H9 (cell line): ENCODE measurements around the gene CGB5. TPM values are rescaled to one million over a fixed set of nuclear protein-coding genes. Genes with fewer than 3 reads are reported as not detected.
"Not testable (repeated sequence)": the region's sequence is repeated elsewhere in the genome, so short reads cannot be mapped to it uniquely, and the experiment has no call there.

Source experiments
- DNase-seq: peaks from one replicate; pipeline ENCODE4 v3.0.0-alpha.2; 2017
- H2AFZ ChIP-seq: one replicate; pipeline ENCODE4 v1.6.1; 2013; ENCODE audit warnings: mild to moderate bottlenecking, low read length, control low read depth, moderate library complexity
- H2AK5ac ChIP-seq: 2 replicates; pipeline ENCODE4 v1.6.1; 2013; ENCODE audit warnings: low read length, control low read depth, mixed read lengths; ENCODE audit not compliant: insufficient read length
- H2BK120ac ChIP-seq: one replicate; pipeline ENCODE4 v1.6.1; 2013; ENCODE audit warnings: low read depth, mild to moderate bottlenecking, low read length, control low read depth, inconsistent platforms; ENCODE audit not compliant: poor library complexity, severe bottlenecking
- H2BK12ac ChIP-seq: 2 replicates; pipeline ENCODE4 v1.6.1; 2013; ENCODE audit warnings: low read length, control low read depth, mixed read lengths, low read depth; ENCODE audit not compliant: insufficient read length
- H2BK15ac ChIP-seq: 2 replicates; pipeline ENCODE4 v1.6.1; 2013; ENCODE audit warnings: low read depth, low read length, control low read depth
- H2BK20ac ChIP-seq: one replicate; pipeline ENCODE4 v1.6.1; 2013; ENCODE audit warnings: low read depth, mild to moderate bottlenecking, low read length, control low read depth, inconsistent platforms; ENCODE audit not compliant: poor library complexity, severe bottlenecking
- H2BK5ac ChIP-seq: 2 replicates; pipeline ENCODE4 v1.6.1; 2013; ENCODE audit warnings: low read length, control low read depth, mixed read lengths; ENCODE audit not compliant: insufficient read length
- H3K14ac ChIP-seq: 2 replicates; pipeline ENCODE4 v1.6.1; 2013; ENCODE audit warnings: low read length, control low read depth; ENCODE audit not compliant: insufficient read depth
- H3K18ac ChIP-seq: 2 replicates; pipeline ENCODE4 v1.6.1; 2013; ENCODE audit warnings: low read depth, mild to moderate bottlenecking, mixed read lengths, low read length, control low read depth; ENCODE audit not compliant: insufficient read length
- H3K23ac ChIP-seq: 2 replicates; pipeline ENCODE4 v1.6.1; 2013; ENCODE audit warnings: low read length, control low read depth, mixed read lengths, low read depth; ENCODE audit not compliant: insufficient read length
- H3K23me2 ChIP-seq: 2 replicates; pipeline ENCODE4 v1.6.1; 2013; ENCODE audit warnings: low read depth, mild to moderate bottlenecking, mixed read lengths, low read length, control low read depth; ENCODE audit not compliant: insufficient read length, poor library complexity, severe bottlenecking
- H3K27ac ChIP-seq: 2 replicates; pipeline ENCODE4 v1.5.1; 2013; ENCODE audit warnings: low read length, control low read depth, mixed read lengths, low read depth; ENCODE audit not compliant: insufficient read length
- H3K27me3 ChIP-seq: 2 replicates; pipeline ENCODE4 v1.6.1; 2013; ENCODE audit warnings: low read length, control low read depth, inconsistent platforms; ENCODE audit not compliant: insufficient read depth
- H3K4ac ChIP-seq: 2 replicates; pipeline ENCODE4 v1.6.1; 2013; ENCODE audit warnings: low read depth, mild to moderate bottlenecking, control low read depth, inconsistent platforms, low read length, moderate library complexity
- H3K4me1 ChIP-seq: 2 replicates; pipeline ENCODE4 v1.6.1; 2013; ENCODE audit warnings: low read length, control low read depth, inconsistent platforms; ENCODE audit not compliant: insufficient read depth
- H3K4me2 ChIP-seq: 2 replicates; pipeline ENCODE4 v1.6.1; 2013; ENCODE audit warnings: low read length, control low read depth, mixed read lengths; ENCODE audit not compliant: insufficient read length, insufficient read depth
- H3K56ac ChIP-seq: 2 replicates; pipeline ENCODE4 v1.6.1; 2013; ENCODE audit warnings: low read depth, mild to moderate bottlenecking, mixed read lengths, low read length, control low read depth; ENCODE audit not compliant: insufficient read length
- H3K79me1 ChIP-seq: 2 replicates; pipeline ENCODE4 v1.6.1; 2013; ENCODE audit warnings: low read depth, mild to moderate bottlenecking, moderate library complexity, low read length, control low read depth, inconsistent platforms; ENCODE audit not compliant: insufficient read depth, poor library complexity, severe bottlenecking
- H3K79me2 ChIP-seq: 2 replicates; pipeline ENCODE4 v1.6.1; 2013; ENCODE audit warnings: low read length, control low read depth, inconsistent platforms; ENCODE audit not compliant: insufficient read depth
- H3K9ac ChIP-seq: 2 replicates; pipeline ENCODE4 v1.6.1; 2013; ENCODE audit warnings: low read length, control low read depth, mixed read lengths; ENCODE audit not compliant: insufficient read length; ENCODE audit errors: extremely low read depth
- H3K9me3 ChIP-seq: one replicate; pipeline ENCODE4 v1.6.1; 2013; ENCODE audit warnings: low read depth, low read length, inconsistent platforms; ENCODE audit not compliant: control insufficient read depth
- H3T11ph ChIP-seq: one replicate; pipeline ENCODE4 v1.6.1; 2013; ENCODE audit warnings: mild to moderate bottlenecking, low read length, control low read depth, inconsistent platforms
- H4K20me1 ChIP-seq: one replicate; pipeline ENCODE4 v1.6.1; 2013; ENCODE audit not compliant: control insufficient read depth, insufficient read length, insufficient read depth
- H4K5ac ChIP-seq: 2 replicates; pipeline ENCODE4 v1.6.1; 2013; ENCODE audit warnings: low read depth, mild to moderate bottlenecking, mixed read lengths, low read length, control low read depth; ENCODE audit not compliant: insufficient read length
- H4K8ac ChIP-seq: replicated peaks from 2 replicates; pipeline ENCODE4 v1.6.1; 2013; ENCODE audit warnings: low read length, control low read depth, mixed read lengths, low read depth; ENCODE audit not compliant: insufficient read length
- H4K91ac ChIP-seq: 2 replicates; pipeline ENCODE4 v1.6.1; 2013; ENCODE audit warnings: low read depth, mild to moderate bottlenecking, moderate library complexity, mixed read lengths, low read length, control low read depth; ENCODE audit not compliant: insufficient read length
- H3K27ac Mint-ChIP-seq, 3 experiments: 2 replicates in 2 of 3; 3 replicates in 1 of 3; pipeline ENCODE4 v1.8.0; 2020 to 2021; ENCODE audit warnings: mixed read lengths in 3 of 3, mild to moderate bottlenecking in 1 of 3, moderate library complexity in 1 of 3
- H3K27me3 Mint-ChIP-seq: 2 replicates; pipeline ENCODE4 v1.8.0; 2021; ENCODE audit warnings: low read depth, mild to moderate bottlenecking, moderate library complexity, mixed read lengths
- H3K36me3 Mint-ChIP-seq, 3 experiments: 2 replicates in 2 of 3; 3 replicates in 1 of 3; pipeline ENCODE4 v1.8.0; 2020 to 2021; ENCODE audit warnings: low read depth in 3 of 3, mixed read lengths in 3 of 3; ENCODE audit not compliant: insufficient read depth in 1 of 3
- H3K4me1 Mint-ChIP-seq, 2 experiments: 2 replicates each; pipeline ENCODE4 v1.8.0; 2020; ENCODE audit warnings: mixed read lengths in 2 of 2
- H3K4me3 Mint-ChIP-seq, 2 experiments: 2 replicates in 1 of 2; 3 replicates in 1 of 2; pipeline ENCODE4 v1.8.0; 2020 to 2021; ENCODE audit warnings: mild to moderate bottlenecking in 2 of 2, mixed read lengths in 2 of 2, moderate library complexity in 1 of 2
- H3K9me3 Mint-ChIP-seq, 2 experiments: 2 replicates in 1 of 2; 3 replicates in 1 of 2; pipeline ENCODE4 v1.8.0; 2020; ENCODE audit warnings: mild to moderate bottlenecking in 2 of 2, mixed read lengths in 2 of 2, moderate library complexity in 1 of 2
- CTCF ChIP-seq: fragments of 200-600 bp; sonication (generic); conservative IDR thresholded peaks from 3 replicates; pipeline ENCODE4 v1.8.0; 2021; ENCODE audit warnings: antibody characterized with exemption, mild to moderate bottlenecking
- WGBS: extraction: QIAGEN DNeasy Blood & Tissue Kit; methylation state at CpG from one replicate; pipeline ENCODE4 v1.1.7; 2013; ENCODE audit warnings: missing lambda C conversion rate, low lambda C conversion rate, mixed read lengths; ENCODE audit not compliant: insufficient read length; ENCODE audit errors: extremely low coverage; 5-methylcytosine and 5-hydroxymethylcytosine counted together
- total RNA-seq: library from RNA; stranded (reverse); gene quantifications from 2 replicates; pipeline ENCODE4 v1.2.1, GENCODE V29; 2021

Gene CGB5
- total RNA-seq, 1 experiment from 2014 or later: not detected

GRCh38 chr19:49074869-49075268 lies 31.2 kb downstream of the CGB5 start:
- not testable (repeated sequence) for H3K36me3 Mint-ChIP-seq, H3K18ac ChIP-seq, H3K79me1 ChIP-seq, H3K4me1 ChIP-seq, H3K56ac ChIP-seq, H3K79me2 ChIP-seq, H3K4ac ChIP-seq, H3K4me2 ChIP-seq, H3K4me3 Mint-ChIP-seq, H2BK5ac ChIP-seq, H4K91ac ChIP-seq, H3K27ac ChIP-seq, H2BK20ac ChIP-seq, H3K9me3 ChIP-seq, H3K9ac ChIP-seq, H2BK15ac ChIP-seq, H2AFZ ChIP-seq, H2BK120ac ChIP-seq, H4K5ac ChIP-seq, H3K23me2 ChIP-seq, H2BK12ac ChIP-seq, H4K8ac ChIP-seq, H3K27ac Mint-ChIP-seq, H3K23ac ChIP-seq, H4K20me1 ChIP-seq, H3K9me3 Mint-ChIP-seq, H3T11ph ChIP-seq, H2AK5ac ChIP-seq, H3K14ac ChIP-seq
- Mint-ChIP-seq H3K27me3 (peaks cover 68% of the 10 kb centered on the region), H3K4me1 (peaks cover 4 to 20% of the 10 kb centered on the region in 2 experiments; a peak in 3 of 4 replicates)
- peak; percentile 75 for TF ChIP-seq CTCF
- WGBS: no CpG with 5 or more reads among the region's 9 CpGs
- H3K27me3 ChIP-seq: peaks cover 26% of the 10 kb centered on the region
- DNase-seq: peak; percentile 57
